Body of pancreas (tissue), 4 donors: Measurements from ENCODE around the gene DIS3.

Source experiments
- CTCF ChIP-seq, 7 experiments: fragments of 450-650 bp in 4 of 7; fragments of 200-600 bp in 3 of 7; sonication (generic) in 3 of 7; IDR thresholded peaks; one replicate each; pipeline ENCODE4 v1.5.1; 2016 to 2019; ENCODE audit warnings: antibody characterized with exemption in 7 of 7
- POLR2A ChIP-seq, 3 donors: fragments of 450-650 bp; IDR thresholded peaks; one replicate each; pipeline ENCODE4 v1.6.1; 2016; ENCODE audit warnings: antibody characterized with exemption in 3 of 3, mild to moderate bottlenecking in 2 of 3

- no peak for TF ChIP-seq CTCF (IDR thresholded peaks at IDR 0.05)
- TF ChIP-seq POLR2A (IDR thresholded peaks at IDR 0.05) = no peak
Observed at GRCh38 chr13:72716776-72717175, 64.9 kb downstream of the DIS3 start.
